GM23338 (cell line): ENCODE data around the gene KAZN. TPM values are rescaled to one million over a fixed set of nuclear protein-coding genes. Genes with fewer than 3 reads are reported as not detected.

ENCODE experiments used
- ATAC-seq: fragments of 200-7000 bp; cut with Tn5 transposase; 3 replicates; pipeline ENCODE4 v1.9.1; 2020
- DNase-seq: peaks from one replicate; pipeline ENCODE4 v3.0.0-alpha.2; 2015; ENCODE audit warnings: low spot score
- H2AFZ ChIP-seq: fragments of 200-600 bp; sonication (generic); 2 replicates; pipeline ENCODE4 v1.8.0; 2016; ENCODE audit warnings: antibody characterized with exemption, mild to moderate bottlenecking, moderate library complexity
- H3F3A ChIP-seq: fragments of 200-600 bp; sonication (generic); replicated peaks from 2 replicates; pipeline ENCODE4 v1.8.0; 2017; ENCODE audit warnings: antibody characterized with exemption, mixed run types, low read depth
- H3K27ac ChIP-seq: fragments of 200-600 bp; sonication (generic); 2 replicates; pipeline ENCODE4 v1.6.1; 2016; ENCODE audit warnings: low read depth
- H3K27me3 ChIP-seq: fragments of 200-600 bp; sonication (generic); 2 replicates; pipeline ENCODE4 v1.8.0; 2016; ENCODE audit warnings: mild to moderate bottlenecking, mixed run types, moderate library complexity; ENCODE audit not compliant: insufficient read depth
- H3K36me3 ChIP-seq: fragments of 200-600 bp; sonication (generic); 2 replicates; pipeline ENCODE4 v1.8.0; 2016; ENCODE audit warnings: mild to moderate bottlenecking; ENCODE audit not compliant: insufficient read depth
- H3K4me1 ChIP-seq: fragments of 200-600 bp; sonication (generic); 2 replicates; pipeline ENCODE4 v1.8.0; 2016; ENCODE audit warnings: mild to moderate bottlenecking, moderate library complexity; ENCODE audit not compliant: insufficient read depth
- H3K4me2 ChIP-seq: fragments of 200-600 bp; sonication (generic); 2 replicates; pipeline ENCODE4 v1.7.1; 2017; ENCODE audit warnings: mixed run types
- H3K4me3 ChIP-seq: fragments of 200-600 bp; sonication (generic); 2 replicates; pipeline ENCODE4 v1.6.1; 2016; ENCODE audit warnings: mixed run types
- H3K79me2 ChIP-seq: fragments of 200-600 bp; sonication (generic); replicated peaks from 2 replicates; pipeline ENCODE4 v1.8.0; 2017; ENCODE audit warnings: mild to moderate bottlenecking; ENCODE audit not compliant: insufficient read depth
- H3K9me2 ChIP-seq: fragments of 200-600 bp; sonication (generic); 2 replicates; pipeline ENCODE4 v1.8.0; 2017; ENCODE audit not compliant: insufficient read depth
- H4K20me1 ChIP-seq: fragments of 200-600 bp; sonication (generic); replicated peaks from 2 replicates; pipeline ENCODE4 v1.8.0; 2017; ENCODE audit warnings: mild to moderate bottlenecking; ENCODE audit not compliant: insufficient read depth
- H3K27ac Mint-ChIP-seq: 2 replicates; pipeline ENCODE4 v1.8.0; 2020; ENCODE audit warnings: inconsistent platforms, mild to moderate bottlenecking, moderate library complexity, mixed read lengths
- H3K27me3 Mint-ChIP-seq: 3 replicates; pipeline ENCODE4 v1.8.0; 2022; ENCODE audit warnings: low read depth, mild to moderate bottlenecking, moderate library complexity, mixed read lengths, inconsistent platforms; ENCODE audit not compliant: insufficient read depth, poor library complexity
- H3K36me3 Mint-ChIP-seq: 3 replicates; pipeline ENCODE4 v1.8.0; 2021; ENCODE audit warnings: low read depth, mild to moderate bottlenecking, inconsistent platforms, moderate library complexity, mixed read lengths
- H3K4me1 Mint-ChIP-seq: 3 replicates; pipeline ENCODE4 v1.8.0; 2020; ENCODE audit warnings: mild to moderate bottlenecking, inconsistent platforms, mixed read lengths
- H3K4me3 Mint-ChIP-seq: 3 replicates; pipeline ENCODE4 v1.8.0; 2021; ENCODE audit warnings: moderate library complexity, mild to moderate bottlenecking, inconsistent platforms, mixed read lengths
- H3K9me3 Mint-ChIP-seq: 3 replicates; pipeline ENCODE4 v1.8.0; 2020; ENCODE audit warnings: moderate library complexity, mild to moderate bottlenecking, inconsistent platforms, mixed read lengths
- CREB1 ChIP-seq: fragments of 250-450 bp; sonication (Bioruptor Pico); IDR thresholded peaks from 2 replicates; pipeline ENCODE4 v1.5.0; 2020; ENCODE audit warnings: low read depth, mild to moderate bottlenecking, moderate library complexity
- CTCF ChIP-seq, 2 experiments: fragments of 200-600 bp in 1 of 2; sonication (generic) in 1 of 2; conservative IDR thresholded peaks; 2 replicates each; pipeline versions ENCODE4 v1.5.1 to v1.6.1; 2016 to 2017; ENCODE audit warnings: antibody characterized with exemption in 2 of 2, low read depth in 2 of 2, mild to moderate bottlenecking in 2 of 2, moderate library complexity in 1 of 2
- ETS1 ChIP-seq: IDR thresholded peaks from 2 replicates; pipeline ENCODE4 v1.6.1; 2016; ENCODE audit warnings: antibody characterized with exemption
- EZH2 ChIP-seq: fragments of 200-600 bp; sonication (generic); IDR thresholded peaks from one replicate; pipeline ENCODE4 v1.8.0; 2017; ENCODE audit warnings: antibody characterized with exemption, mild to moderate bottlenecking, low read depth; ENCODE audit not compliant: unreplicated experiment
- JUNB ChIP-seq: IDR thresholded peaks from one replicate; pipeline ENCODE4 v1.6.1; 2016; ENCODE audit warnings: antibody characterized with exemption; ENCODE audit not compliant: unreplicated experiment
- NANOG ChIP-seq: IDR thresholded peaks from 2 replicates; pipeline ENCODE4 v1.6.1; 2016; ENCODE audit warnings: antibody characterized with exemption, borderline replicate concordance
- POLR2AphosphoS5 ChIP-seq: IDR thresholded peaks from 2 replicates; pipeline ENCODE4 v1.6.1; 2016; ENCODE audit warnings: antibody characterized with exemption, low read depth
- REST ChIP-seq: IDR thresholded peaks from one replicate; pipeline ENCODE4 v1.6.1; 2018; ENCODE audit warnings: antibody characterized with exemption; ENCODE audit not compliant: unreplicated experiment
- ZNF114 ChIP-seq: fragments of 250-450 bp; sonication (Bioruptor Pico); IDR thresholded peaks from 2 replicates; pipeline ENCODE4 v1.5.0; 2020; ENCODE audit warnings: mild to moderate bottlenecking, moderate library complexity
- ZNF331 ChIP-seq: fragments of 250-450 bp; sonication (Bioruptor Pico); IDR thresholded peaks from 2 replicates; pipeline ENCODE4 v1.5.0; 2020; ENCODE audit warnings: low read depth, mild to moderate bottlenecking, moderate library complexity
- polyA plus RNA-seq: library from polyadenylated mRNA; unstranded; fragments of >200 nt; fragmentation: Nextera tagmentation; extraction: Ambion mirVana; gene quantifications from 2 replicates; pipeline ENCODE4 v1.2.1, GENCODE V29; 2016
- total RNA-seq: library from RNA; depleted of rRNA; stranded (reverse); fragments of >200 nt; shearing (Covaris generic); gene quantifications from 2 replicates; pipeline ENCODE4 v1.2.3, GENCODE V29; 2014

KAZN gene
- total and polyA plus RNA-seq, 2 experiments from 2014 or later = 9.9 to 15.0 TPM

DNA sequence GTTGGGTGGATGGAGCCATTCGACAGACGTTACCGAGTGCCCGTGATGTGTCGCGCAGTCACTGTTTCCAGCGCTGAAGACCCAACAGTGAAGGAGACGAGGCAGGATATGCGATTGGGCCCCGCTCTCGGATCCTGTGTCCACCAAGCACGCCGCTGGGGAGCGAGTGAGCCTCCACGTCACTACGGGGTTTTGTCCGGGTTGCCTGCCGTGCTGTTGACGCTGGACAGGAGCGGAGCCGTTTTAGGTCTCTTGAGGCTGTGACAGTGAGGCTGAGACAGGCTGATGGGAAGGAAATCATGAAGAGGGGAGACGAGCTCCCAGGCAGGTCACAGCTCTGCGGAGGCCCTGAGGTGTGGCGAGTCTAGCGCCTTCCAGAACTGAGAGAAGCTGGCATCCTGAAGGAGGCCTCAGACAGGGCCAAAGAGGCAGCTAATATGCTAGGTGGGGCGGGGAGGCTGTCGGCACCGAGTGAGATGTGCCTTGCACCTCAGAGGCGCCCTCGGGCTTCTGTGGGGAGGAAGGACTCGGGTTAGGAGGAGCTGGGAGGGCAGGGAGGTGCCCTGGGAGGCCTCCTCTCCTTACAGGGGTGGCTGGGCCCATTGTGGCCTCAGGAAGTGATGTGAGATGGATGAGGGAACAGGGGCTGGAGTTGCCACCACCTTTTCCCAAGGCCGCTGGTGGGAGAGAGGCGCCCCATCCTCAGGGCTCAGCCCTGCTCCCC lies 359.1 kb downstream of the KAZN start:
- ATAC-seq = peak; percentile 31
- no peaks in the 10 kb centered on the region for H3K36me3 ChIP-seq
- H3K27ac Mint-ChIP-seq = no peak overlapping the region; the same call in 1 of the 2 replicates

DNA sequence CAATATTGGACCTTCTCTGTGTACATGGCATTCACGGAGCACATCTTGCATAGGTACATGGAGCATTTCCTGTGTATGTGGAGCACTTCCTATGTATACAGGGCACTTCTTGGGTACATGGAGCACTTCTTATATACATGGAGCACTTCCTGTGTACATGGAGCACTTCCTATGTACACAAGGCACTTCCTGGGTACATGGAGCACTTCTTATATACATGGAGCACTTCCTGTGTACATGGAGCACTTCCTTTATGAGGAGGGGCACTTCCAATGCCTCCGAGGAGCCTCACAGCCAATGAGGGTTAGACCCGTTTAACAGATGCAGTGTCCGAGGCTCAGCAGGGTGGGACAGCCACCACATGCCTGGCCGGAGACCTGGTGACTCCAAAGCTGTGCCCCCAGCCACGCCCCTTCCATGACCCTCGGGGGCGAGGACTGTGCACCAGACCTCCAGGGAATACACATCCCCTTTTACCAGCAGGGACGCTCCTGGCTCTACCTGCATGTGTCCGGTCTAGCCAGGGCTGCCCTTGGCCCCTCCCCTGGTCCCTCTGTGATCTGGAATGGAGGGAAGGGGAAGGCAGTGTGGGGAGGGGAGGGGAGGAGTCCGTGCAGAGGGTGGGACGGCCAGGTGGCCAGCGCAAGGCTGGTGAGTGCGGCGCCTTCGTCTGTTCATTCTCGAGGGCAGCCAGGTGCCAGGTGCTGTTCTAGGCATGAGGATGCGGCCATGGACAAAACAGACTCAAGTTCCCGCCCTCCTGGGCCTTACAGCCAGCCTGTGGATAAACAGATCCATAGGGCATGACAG lies 360.0 kb downstream of the KAZN start:
- ATAC-seq (peak; percentile 28), DNase-seq (no peak)
- Histone ChIP-seq H2AFZ (no peak overlapping the region), H3K36me3 (no peaks in the 10 kb centered on the region), H4K20me1 (no peaks in the 10 kb centered on the region), H3F3A (no peaks in the 10 kb centered on the region), H3K27ac (no peak overlapping the region), H3K4me1 (no peaks in the 10 kb centered on the region), H3K27me3 (no peaks in the 10 kb centered on the region), H3K4me2 (no peak overlapping the region), H3K4me3 (no peak overlapping the region), H3K79me2 (no peaks in the 10 kb centered on the region), H3K9me2 (no peaks in the 10 kb centered on the region)
- Mint-ChIP-seq H3K36me3 (no peaks in the 10 kb centered on the region; the same call in 1 of the 3 replicates), H3K4me3 (no peak overlapping the region), H3K27ac (no peak overlapping the region), H3K9me3 (no peaks in the 10 kb centered on the region), H3K27me3 (peaks cover 7% of the 10 kb centered on the region), H3K4me1 (peaks cover 13% of the 10 kb centered on the region)
- TF ChIP-seq ZNF331 (CRISPR knock-in tag) (no peak), JUNB (no peak), EZH2 (no peak), NANOG (no peak), POLR2AphosphoS5 (no peak), CTCF (conservative IDR thresholded peaks at IDR 0.05; ENCODE audit: low read depth in 2 of 2) (no peak), CREB1 (no peak), REST (no peak), ZNF114 (CRISPR knock-in tag) (no peak), ETS1 (no peak)

More for the DNA sequence above, 359.1 kb downstream of the KAZN start:
- Mint-ChIP-seq H3K9me3 (no peaks in the 10 kb centered on the region), H3K4me1 (peaks cover 13% of the 10 kb centered on the region), H3K27me3 (peaks cover 7% of the 10 kb centered on the region), H3K4me3 (no peak overlapping the region), H3K36me3 (no peaks in the 10 kb centered on the region; the same call in 2 of the 3 replicates)
- no peak for TF ChIP-seq CREB1
- peak in 1 of 2 experiments; percentile 9; a peak in 1 of 4 replicates for TF ChIP-seq CTCF (conservative IDR thresholded peaks at IDR 0.05; ENCODE audit: low read depth in 2 of 2)
- no peaks in the 10 kb centered on the region for H3K79me2 ChIP-seq
- DNase-seq = no peak
- H3K9me2 ChIP-seq = no peaks in the 10 kb centered on the region
- no peaks in the 10 kb centered on the region for H4K20me1 ChIP-seq
- H2AFZ ChIP-seq = no peak overlapping the region
- no peak overlapping the region for H3K27ac ChIP-seq
- no peaks in the 10 kb centered on the region for H3K4me1 ChIP-seq
- no peak overlapping the region for H3K4me3 ChIP-seq
- H3K27me3 ChIP-seq = no peaks in the 10 kb centered on the region
- H3F3A ChIP-seq = no peaks in the 10 kb centered on the region
- H3K4me2 ChIP-seq = no peak overlapping the region
